GM12878 (cell line): Measurements from ENCODE around the gene SUSD1. TPM values are rescaled to one million over a fixed set of nuclear protein-coding genes. Genes with fewer than 3 reads are reported as not detected.

Experiments
- ATF7 ChIP-seq: fragments of 450-650 bp; IDR thresholded peaks from 2 replicates; pipeline ENCODE4 v1.6.1; 2016; ENCODE audit warnings: low read depth, mild to moderate bottlenecking
- BCL11A ChIP-seq: IDR thresholded peaks from 2 replicates; pipeline ENCODE4 v1.6.1; 2011; ENCODE audit warnings: low read depth, low read length
- CBX5 ChIP-seq: sonication (generic); IDR thresholded peaks from 2 replicates; pipeline ENCODE4 v1.6.1; 2016; ENCODE audit warnings: low read depth, moderate library complexity, mild to moderate bottlenecking, inconsistent platforms
- CREM ChIP-seq: IDR thresholded peaks from 2 replicates; pipeline ENCODE4 v1.6.1; 2014; ENCODE audit warnings: antibody characterized with exemption, low read depth
- IRF4 ChIP-seq: IDR thresholded peaks from 2 replicates; pipeline ENCODE4 v1.6.1; 2011; ENCODE audit warnings: low read depth, low read length
- KDM1A ChIP-seq: fragments of 200-600 bp; sonication (generic); IDR thresholded peaks from 2 replicates; pipeline ENCODE4 v1.6.1; 2016; ENCODE audit warnings: borderline replicate concordance
- MYB ChIP-seq: fragments of 150-350 bp; IDR thresholded peaks from 2 replicates; pipeline ENCODE4 v1.6.1; 2014; ENCODE audit warnings: mild to moderate bottlenecking, low read depth, low read length, borderline replicate concordance
- POLR2AphosphoS5 ChIP-seq: IDR thresholded peaks from 2 replicates; pipeline ENCODE4 v1.6.1; 2011; ENCODE audit warnings: mild to moderate bottlenecking, low read length, inconsistent platforms
- RUNX3 ChIP-seq: IDR thresholded peaks from 2 replicates; pipeline ENCODE4 v1.6.1; 2012; ENCODE audit warnings: low read length, inconsistent platforms
- SIX5 ChIP-seq: IDR thresholded peaks from 2 replicates; pipeline ENCODE4 v1.6.1; 2011; ENCODE audit warnings: mild to moderate bottlenecking, low read depth, low read length, moderate library complexity; ENCODE audit not compliant: severe bottlenecking
- SMC3 ChIP-seq: IDR thresholded peaks from 2 replicates; pipeline ENCODE4 v1.6.1; 2011; ENCODE audit warnings: low read length, improper control_type of control experiment, borderline replicate concordance
- WRNIP1 ChIP-seq: IDR thresholded peaks from 2 replicates; pipeline ENCODE4 v1.6.1; 2011; ENCODE audit warnings: low read depth, low read length, improper control_type of control experiment, borderline replicate concordance
- YY1 ChIP-seq: IDR thresholded peaks from 2 replicates; pipeline ENCODE4 v1.6.1; 2011; ENCODE audit warnings: low read depth, mild to moderate bottlenecking, low read length
- ZNF24 ChIP-seq: fragments of 450-650 bp; IDR thresholded peaks from 2 replicates; pipeline ENCODE4 v1.6.1; 2017; ENCODE audit warnings: antibody characterized with exemption, mild to moderate bottlenecking
- polyA plus RNA-seq, 11 experiments: library from polyadenylated mRNA; depleted of rRNA in 4 of 11; unstranded in 6 of 11; stranded (reverse) in 5 of 11; fragments of >200 nt; fragmentation: Nextera tagmentation in 4 of 11; fragmentation: Illumina TruSeq in 1 of 11; extraction: Ambion mirVana in 4 of 11; extraction: Trizol in 1 of 11; gene quantifications; 1 replicate in 1 of 11; 2 replicates in 10 of 11; pipeline versions ENCODE4 v1.2.1 to v1.2.3, GENCODE V29; 2011 to 2016; ENCODE audit warnings: inconsistent platforms in 2 of 11, missing spikeins in 2 of 11, low read depth in 1 of 11
- total RNA-seq, 4 experiments: library from RNA; depleted of rRNA in 3 of 4; stranded (reverse); fragments of >200 nt in 3 of 4; fragmentation: Illumina TruSeq in 1 of 4; extraction: Trizol in 1 of 4; gene quantifications; 2 replicates each; pipeline versions ENCODE4 v1.2.1 to v1.2.3, GENCODE V29; 2013 to 2021
- TF ChIP-seq, protein P1 (sequence below): fragments of 450-650 bp; IDR thresholded peaks from 2 replicates; pipeline ENCODE4 v1.6.1; 2016; ENCODE audit warnings: mild to moderate bottlenecking
- TF ChIP-seq, protein P2 (sequence below): fragments of 450-650 bp; IDR thresholded peaks from 2 replicates; pipeline ENCODE4 v1.6.1; 2017; ENCODE audit warnings: mild to moderate bottlenecking, moderate library complexity

The SUSD1 gene
- total and polyA plus RNA-seq, 10 of the 15 experiments (the other 5 are each of a cell fraction or from before 2014, with no cell fraction given): 6.7 to 20.8 (median 13.2) TPM

DNA sequence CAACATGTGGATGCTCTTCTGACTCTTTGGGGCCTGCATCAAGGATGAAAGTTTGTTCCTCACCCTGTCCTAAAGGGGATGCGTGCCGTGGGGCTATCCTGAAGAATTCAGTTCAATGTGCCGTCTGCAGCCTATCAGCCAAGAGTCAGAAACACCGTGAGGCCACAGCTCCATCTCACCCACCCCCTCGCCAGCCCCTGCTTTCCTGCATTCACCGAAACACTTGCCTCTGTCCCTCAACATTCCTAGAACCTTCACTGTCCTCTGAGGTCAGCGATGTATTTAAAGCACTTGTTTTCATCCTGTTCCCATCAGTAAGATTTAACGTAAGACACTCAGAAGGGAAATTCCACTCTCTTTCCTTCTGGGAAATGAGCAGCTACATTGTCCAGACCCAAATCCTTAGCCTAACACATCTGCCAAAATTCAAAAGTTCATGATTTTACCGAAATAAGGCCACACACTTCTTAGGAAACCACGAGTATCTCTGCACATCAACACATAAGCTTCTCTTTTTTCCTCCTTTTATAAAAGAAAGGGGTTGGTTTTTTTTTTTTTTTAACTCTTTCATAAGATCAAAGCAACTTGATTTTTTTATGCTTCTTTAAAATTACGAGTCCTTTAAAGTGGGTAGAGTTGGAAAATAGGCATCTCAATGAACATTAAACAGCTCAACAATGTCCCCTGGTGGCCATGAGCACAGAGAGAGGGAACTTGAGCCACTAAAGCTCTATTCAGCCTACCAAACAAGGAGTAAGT, 100.7 kb downstream of the SUSD1 start (continued):
- TF ChIP-seq, protein P1, sequence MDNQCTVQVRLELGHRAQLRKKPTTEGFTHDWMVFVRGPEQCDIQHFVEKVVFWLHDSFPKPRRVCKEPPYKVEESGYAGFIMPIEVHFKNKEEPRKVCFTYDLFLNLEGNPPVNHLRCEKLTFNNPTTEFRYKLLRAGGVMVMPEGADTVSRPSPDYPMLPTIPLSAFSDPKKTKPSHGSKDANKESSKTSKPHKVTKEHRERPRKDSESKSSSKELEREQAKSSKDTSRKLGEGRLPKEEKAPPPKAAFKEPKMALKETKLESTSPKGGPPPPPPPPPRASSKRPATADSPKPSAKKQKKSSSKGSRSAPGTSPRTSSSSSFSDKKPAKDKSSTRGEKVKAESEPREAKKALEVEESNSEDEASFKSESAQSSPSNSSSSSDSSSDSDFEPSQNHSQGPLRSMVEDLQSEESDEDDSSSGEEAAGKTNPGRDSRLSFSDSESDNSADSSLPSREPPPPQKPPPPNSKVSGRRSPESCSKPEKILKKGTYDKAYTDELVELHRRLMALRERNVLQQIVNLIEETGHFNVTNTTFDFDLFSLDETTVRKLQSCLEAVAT: peak; percentile 63
- TF ChIP-seq RUNX3: peak; percentile 61
- no peak for TF ChIP-seq ZNF24
- TF ChIP-seq POLR2AphosphoS5: no peak
- 0 out of 2 replicates have a peak, but pooled peaks have one; percentile 21 for TF ChIP-seq IRF4
- TF ChIP-seq KDM1A: no peak
- peak; percentile 74; the same call in 1 of the 2 replicates for TF ChIP-seq YY1
- peak; percentile 99 for TF ChIP-seq SMC3
- peak; percentile 43; the same call in 1 of the 2 replicates for TF ChIP-seq ATF7
- TF ChIP-seq SIX5: no peak
- TF ChIP-seq CBX5: peak; percentile 90; the same call in 1 of the 2 replicates
- TF ChIP-seq, protein P2, sequence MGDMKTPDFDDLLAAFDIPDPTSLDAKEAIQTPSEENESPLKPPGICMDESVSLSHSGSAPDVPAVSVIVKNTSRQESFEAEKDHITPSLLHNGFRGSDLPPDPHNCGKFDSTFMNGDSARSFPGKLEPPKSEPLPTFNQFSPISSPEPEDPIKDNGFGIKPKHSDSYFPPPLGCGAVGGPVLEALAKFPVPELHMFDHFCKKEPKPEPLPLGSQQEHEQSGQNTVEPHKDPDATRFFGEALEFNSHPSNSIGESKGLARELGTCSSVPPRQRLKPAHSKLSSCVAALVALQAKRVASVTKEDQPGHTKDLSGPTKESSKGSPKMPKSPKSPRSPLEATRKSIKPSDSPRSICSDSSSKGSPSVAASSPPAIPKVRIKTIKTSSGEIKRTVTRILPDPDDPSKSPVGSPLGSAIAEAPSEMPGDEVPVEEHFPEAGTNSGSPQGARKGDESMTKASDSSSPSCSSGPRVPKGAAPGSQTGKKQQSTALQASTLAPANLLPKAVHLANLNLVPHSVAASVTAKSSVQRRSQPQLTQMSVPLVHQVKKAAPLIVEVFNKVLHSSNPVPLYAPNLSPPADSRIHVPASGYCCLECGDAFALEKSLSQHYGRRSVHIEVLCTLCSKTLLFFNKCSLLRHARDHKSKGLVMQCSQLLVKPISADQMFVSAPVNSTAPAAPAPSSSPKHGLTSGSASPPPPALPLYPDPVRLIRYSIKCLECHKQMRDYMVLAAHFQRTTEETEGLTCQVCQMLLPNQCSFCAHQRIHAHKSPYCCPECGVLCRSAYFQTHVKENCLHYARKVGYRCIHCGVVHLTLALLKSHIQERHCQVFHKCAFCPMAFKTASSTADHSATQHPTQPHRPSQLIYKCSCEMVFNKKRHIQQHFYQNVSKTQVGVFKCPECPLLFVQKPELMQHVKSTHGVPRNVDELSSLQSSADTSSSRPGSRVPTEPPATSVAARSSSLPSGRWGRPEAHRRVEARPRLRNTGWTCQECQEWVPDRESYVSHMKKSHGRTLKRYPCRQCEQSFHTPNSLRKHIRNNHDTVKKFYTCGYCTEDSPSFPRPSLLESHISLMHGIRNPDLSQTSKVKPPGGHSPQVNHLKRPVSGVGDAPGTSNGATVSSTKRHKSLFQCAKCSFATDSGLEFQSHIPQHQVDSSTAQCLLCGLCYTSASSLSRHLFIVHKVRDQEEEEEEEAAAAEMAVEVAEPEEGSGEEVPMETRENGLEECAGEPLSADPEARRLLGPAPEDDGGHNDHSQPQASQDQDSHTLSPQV: peak; percentile 73; the same call in 1 of the 2 replicates
- no peak for TF ChIP-seq BCL11A
- no peak for TF ChIP-seq CREM
- peak; percentile 84; the same call in 1 of the 2 replicates for TF ChIP-seq WRNIP1
- no peak for TF ChIP-seq MYB
